ENCODE measurements around the gene CDC5L.

DNA sequence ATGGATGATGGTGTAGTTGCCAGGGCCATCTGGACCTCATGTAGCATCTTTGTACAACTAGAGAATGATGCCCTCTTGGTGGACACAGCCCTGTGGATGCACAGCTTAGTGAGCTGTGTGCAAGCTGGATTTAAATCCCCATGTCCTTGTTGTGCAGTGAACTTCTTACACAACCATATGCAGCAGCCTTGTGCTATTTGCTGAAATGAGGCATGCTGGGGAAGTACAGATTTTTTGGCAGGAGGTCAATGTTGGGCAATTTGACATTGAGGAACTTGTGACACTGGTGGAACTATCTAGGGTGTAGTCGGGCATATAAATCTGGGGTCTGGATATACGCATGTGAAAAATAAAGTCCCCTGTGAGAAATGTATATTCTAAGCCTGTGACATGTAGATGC lies 5.8 kb upstream of the CDC5L start:
- no peak for TF ChIP-seq CTCF (IDR thresholded peaks at IDR 0.05)
- no peak for TF ChIP-seq POLR2AphosphoS5 (IDR thresholded peaks at IDR 0.05)
- TF ChIP-seq POLR2A (IDR thresholded peaks at IDR 0.05) = no peak

Data from prostate gland (tissue), 2 donors.